HG03103 (cell line): ENCODE measurements around the gene SLC45A1.

ENCODE experiments used
- ATAC-seq: cut with Tn5 transposase; IDR thresholded peaks from one replicate; pipeline ENCODE4 v1.9.1; 2021; ENCODE audit warnings: low read depth; ENCODE audit not compliant: unreplicated experiment

SLC45A1 gene

GRCh38 chr1:8307628-8308027 is 10.3 kb upstream of the SLC45A1 start:
- ATAC-seq, result no peak

- ATAC-seq, result no peak
These were observed 6.7 kb upstream of the SLC45A1 start for GRCh38 chr1:8311068-8311718.

- no peak for ATAC-seq
These were observed 5.4 kb upstream of the SLC45A1 start for GRCh38 chr1:8312235-8313218.

GRCh38 chr1:8313231-8313630 is 4.7 kb upstream of the SLC45A1 start:
- ATAC-seq, result no peak

- no peak for ATAC-seq
These were observed 3.3 kb upstream of the SLC45A1 start for GRCh38 chr1:8314346-8315280.

GRCh38 chr1:8315573-8316475 is 2.1 kb upstream of the SLC45A1 start:
- no peak for ATAC-seq

DNA sequence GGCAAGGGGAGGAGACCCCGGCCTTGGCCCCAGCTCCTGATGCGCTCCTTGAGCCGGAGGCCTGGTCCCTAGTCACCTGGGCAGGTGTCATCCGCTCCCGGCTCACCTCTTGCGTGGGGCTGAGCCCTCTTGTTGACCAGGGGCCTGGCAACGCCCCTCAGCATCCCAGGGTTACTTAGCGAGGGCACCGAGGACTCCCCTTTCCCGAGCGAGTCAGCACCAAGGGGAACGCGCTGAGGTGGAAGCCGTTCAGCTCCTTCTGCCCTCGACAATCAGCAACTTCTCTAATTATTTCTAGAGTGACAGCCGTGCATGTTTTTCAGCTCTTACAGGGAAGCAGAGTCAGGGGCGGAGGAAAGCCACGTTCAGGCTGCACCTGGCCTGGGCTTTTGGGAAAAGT is 522 bp downstream of the SLC45A1 start:
- ATAC-seq, result no peak

DNA sequence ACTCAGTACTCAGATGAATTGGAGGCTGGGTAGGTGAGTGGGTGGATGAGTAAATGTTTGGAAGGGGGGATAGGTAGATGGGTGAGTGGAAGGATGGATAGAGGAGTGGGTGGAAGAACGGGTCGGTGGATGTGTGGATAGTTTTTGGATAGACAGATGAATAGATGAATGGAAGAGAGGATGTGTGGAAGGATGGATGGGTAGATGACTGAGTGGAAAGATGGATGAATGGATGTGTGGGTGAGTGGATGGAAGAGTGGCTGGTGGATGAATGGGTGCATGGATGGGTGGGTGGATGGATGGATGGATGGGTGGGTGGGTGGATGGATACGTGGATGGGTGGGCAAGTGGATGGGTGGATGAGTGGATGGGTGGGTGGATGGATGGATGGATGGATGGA is 3.7 kb downstream of the SLC45A1 start:
- ATAC-seq, result no peak

- no peak for ATAC-seq
These were observed 5.8 kb downstream of the SLC45A1 start for GRCh38 chr1:8323706-8324105.

- no peak for ATAC-seq
These were observed 6.4 kb downstream of the SLC45A1 start for GRCh38 chr1:8324176-8324810.

GRCh38 chr1:8325771-8326170 is 7.9 kb downstream of the SLC45A1 start:
- ATAC-seq, result no peak

GRCh38 chr1:8326265-8326664 is 8.4 kb downstream of the SLC45A1 start:
- ATAC-seq, result no peak

GRCh38 chr1:8328271-8328670 is 10.4 kb downstream of the SLC45A1 start:
- no peak for ATAC-seq

DNA sequence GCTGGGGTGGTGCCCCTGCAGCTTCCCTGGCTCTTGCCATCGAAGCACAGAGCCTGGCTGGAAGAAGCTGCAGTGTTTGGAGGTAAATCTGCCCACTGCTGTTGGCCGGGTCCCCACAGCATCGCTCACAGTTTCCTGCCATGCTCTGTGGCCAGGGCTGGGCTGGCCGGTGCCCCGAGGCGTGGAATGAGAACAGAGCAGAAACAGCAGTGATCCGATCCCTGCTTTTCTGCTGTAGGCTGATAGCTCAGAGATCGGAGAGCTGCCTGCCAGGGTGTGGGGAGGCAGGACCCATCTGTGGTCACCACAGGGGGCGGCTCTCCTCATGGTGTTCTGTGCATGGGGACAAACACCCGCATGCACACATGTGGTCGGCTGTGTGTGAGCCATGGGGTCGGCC is 11.5 kb downstream of the SLC45A1 start:
- ATAC-seq, result no peak

DNA sequence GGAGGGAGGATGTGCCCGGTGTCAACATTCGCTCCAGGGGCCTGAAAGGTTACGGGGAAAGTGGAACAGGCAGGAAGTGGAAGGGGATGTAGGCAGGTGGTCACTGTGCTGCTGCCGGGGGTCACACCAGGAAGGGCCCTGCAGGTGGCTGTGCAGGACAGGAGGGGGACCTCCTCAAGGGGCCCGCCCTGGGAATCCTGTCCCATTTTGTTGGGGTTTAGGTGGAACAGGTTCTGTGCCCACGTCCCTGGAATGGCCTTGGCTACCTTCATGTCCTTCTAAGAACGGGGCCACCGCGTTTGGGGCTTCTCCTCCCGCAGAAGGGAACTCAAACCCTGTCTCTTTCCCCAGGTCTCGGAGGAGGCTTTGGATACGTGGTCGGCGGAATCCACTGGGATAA is 11.9 kb downstream of the SLC45A1 start:
- ATAC-seq, result no peak

GRCh38 chr1:8330271-8331125 is 12.6 kb downstream of the SLC45A1 start:
- ATAC-seq, result no peak

DNA sequence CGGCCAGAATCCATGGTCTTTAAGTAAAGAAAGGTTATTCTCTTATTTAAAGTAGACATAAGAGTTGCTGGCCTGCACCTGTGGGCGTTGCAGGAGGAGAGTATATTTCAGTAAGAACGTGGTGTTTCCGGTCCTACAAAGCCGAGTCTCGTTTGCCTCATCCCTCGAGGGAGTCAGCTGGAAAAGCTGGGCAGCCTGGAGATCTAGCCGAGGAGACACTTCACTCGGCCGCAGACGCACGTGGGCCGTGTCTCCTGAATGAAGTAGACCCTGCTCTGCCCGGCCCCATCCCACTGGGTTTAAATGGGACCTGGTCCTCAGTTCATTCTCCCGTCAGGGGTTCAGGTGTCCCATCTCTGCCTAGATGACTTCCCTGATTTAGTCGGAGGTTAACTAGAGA is 14.9 kb downstream of the SLC45A1 start:
- no peak for ATAC-seq

DNA sequence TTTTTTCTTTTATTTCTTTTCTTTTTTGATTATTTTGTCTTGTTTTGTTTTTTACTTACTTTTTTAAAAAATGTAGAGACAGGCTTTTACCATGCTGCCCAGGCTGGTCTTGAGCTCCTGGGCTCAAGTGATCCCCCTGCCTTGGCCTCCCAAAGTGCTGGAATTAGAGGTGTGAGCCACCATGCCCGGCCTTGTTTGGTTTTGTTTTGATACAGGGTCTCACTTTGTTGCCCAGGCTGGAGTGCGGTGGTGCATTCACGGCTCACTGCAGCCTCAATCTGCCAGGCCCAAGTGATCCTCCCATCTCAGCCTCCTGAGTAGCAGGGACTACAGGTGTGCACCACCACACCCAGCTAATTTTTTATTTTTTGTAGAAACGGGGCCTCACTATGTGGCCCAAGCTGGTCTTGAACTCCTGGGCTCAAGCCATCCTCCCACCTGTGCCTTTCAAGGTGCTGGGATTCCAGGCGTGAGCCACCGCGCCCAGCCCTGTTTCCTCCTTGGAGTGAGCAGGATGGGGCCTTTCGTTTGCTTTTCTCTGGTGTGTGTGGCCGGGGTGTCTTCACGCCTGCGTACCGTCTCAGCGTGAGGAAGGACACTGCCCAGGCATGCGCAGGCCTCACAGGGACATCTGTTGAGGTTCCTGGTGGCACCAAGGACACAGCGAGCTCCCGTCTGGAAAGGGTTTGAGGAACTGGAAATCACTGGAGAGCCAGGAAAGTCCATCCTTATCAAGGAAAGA is 15.5 kb downstream of the SLC45A1 start:
- no peak for ATAC-seq
